ENCODE measurements around the gene FOLR1. TPM values are rescaled to one million over a fixed set of nuclear protein-coding genes. Genes with fewer than 3 reads are reported as not detected.

The FOLR1 gene
- polyA plus RNA-seq, 1 of the 3 experiments (the other 2 are of a cell fraction) = not detected

- H3K27me3 ChIP-seq (ENCODE audit: insufficient read depth) = no peaks in the 10 kb centered on the region; the same call in 1 of the 2 replicates
Observed at GRCh38 chr11:72239313-72239848, 47.4 kb downstream of the FOLR1 start.

GRCh38 chr11:72239849-72240460 lies 48.0 kb downstream of the FOLR1 start:
- Histone ChIP-seq H3F3A (replicated peaks; ENCODE audit: insufficient read depth) (peaks cover 45% of the 10 kb centered on the region), H3K9ac (peak overlapping the region; percentile 50), H3K9me3 (no peaks in the 10 kb centered on the region), H2AFZ (ENCODE audit: low read depth) (no peak overlapping the region), H3K9me2 (no peaks in the 10 kb centered on the region), H3K27me3 (ENCODE audit: insufficient read depth) (no peaks in the 10 kb centered on the region; the same call in 1 of the 2 replicates), H4K20me1 (ENCODE audit: insufficient read depth) (peaks cover 11% of the 10 kb centered on the region; the same call in 1 of the 2 replicates), H3K4me3 (ENCODE audit: low read depth in 2 of 2, low read length in 1 of 2) (peak overlapping the region; percentile 49 to 83), H3K79me2 (ENCODE audit: insufficient read depth) (peaks cover 24% of the 10 kb centered on the region), H3K36me3 (replicated peaks in 1 of 2; ENCODE audit: control insufficient read depth in 1 of 2, insufficient read depth in 2 of 2, low read length in 1 of 2) (peaks cover 10 to 36% of the 10 kb centered on the region in 2 experiments), H3K27ac (ENCODE audit: low read depth in 2 of 2, low read length in 1 of 2) (peak overlapping the region; percentile 64 to 90), H3K4me2 (peak overlapping the region; percentile 75), H3K4me1 (ENCODE audit: control insufficient read depth in 1 of 2, insufficient read depth in 2 of 2, low read depth in 1 of 2, low read length in 1 of 2) (peaks cover 17 to 27% of the 10 kb centered on the region in 2 experiments; a peak in 2 of 4 replicates)
- no peak for TF ChIP-seq EZH2phosphoT487 (IDR thresholded peaks at IDR 0.05; ENCODE audit: borderline replicate concordance, low read depth)
- TF ChIP-seq TAF1 (IDR thresholded peaks at IDR 0.05; ENCODE audit: borderline replicate concordance, low read depth, low read length) = 0 out of 2 replicates have a peak, but pooled peaks have one; percentile 5
- TF ChIP-seq MAX (IDR thresholded peaks at IDR 0.05; ENCODE audit: low read depth) = peak; percentile 91
- 0 out of 2 replicates have a peak, but pooled peaks have one; percentile 19 for TF ChIP-seq SIN3A (IDR thresholded peaks at IDR 0.05; ENCODE audit: borderline replicate concordance, low read depth, low read length)
- WGBS (ENCODE audit: low lambda C conversion rate) = 26% methylated on average over 33 of the region's 69 CpGs
- ChIA-PET POLR2A (interaction anchor here (0.6 to 15.5 kb wide), 17 partner anchors 11 to 194 kb away, joined by 3 to 880 read pairs (median 27); partner anchors contain the start of genes CLPB and INPPL1), CTCF (interaction anchor here (1.0 to 19.7 kb wide), 14 partner anchors 15 to 191 kb away, joined by 3 to 314 read pairs (median 4); partner anchors contain the start of genes CLPB and INPPL1)
- no peak for DNase-seq

More at GRCh38 chr11:72239313-72239848, 47.4 kb downstream of the FOLR1 start:
- H3K36me3 ChIP-seq (replicated peaks in 1 of 2; ENCODE audit: control insufficient read depth in 1 of 2, insufficient read depth in 2 of 2, low read length in 1 of 2) = peaks cover 10 to 40% of the 10 kb centered on the region in 2 experiments
- peak overlapping the region; percentile 50 for H3K9ac ChIP-seq
- H4K20me1 ChIP-seq (ENCODE audit: insufficient read depth) = peaks cover 11% of the 10 kb centered on the region; the same call in 1 of the 2 replicates
- H3K4me1 ChIP-seq (ENCODE audit: control insufficient read depth in 1 of 2, insufficient read depth in 2 of 2, low read depth in 1 of 2, low read length in 1 of 2) = peaks cover 17 to 27% of the 10 kb centered on the region in 2 experiments; a peak in 2 of 4 replicates
- DNase-seq = peak; percentile 72
- H3K4me2 ChIP-seq = peak overlapping the region; percentile 75
- peaks cover 51% of the 10 kb centered on the region for H3F3A ChIP-seq (replicated peaks; ENCODE audit: insufficient read depth)
- ChIA-PET CTCF (interaction anchor here (1.0 to 19.7 kb wide), 9 partner anchors 15 to 192 kb away, joined by 3 to 314 read pairs (median 23); partner anchors contain the start of genes CLPB and INPPL1), POLR2A (interaction anchor here (1.7 to 15.5 kb wide), 9 partner anchors 73 to 190 kb away, joined by 7 to 880 read pairs (median 62); no protein-coding TSS in a partner anchor)
- no peaks in the 10 kb centered on the region for H3K9me2 ChIP-seq
- no peak overlapping the region for H2AFZ ChIP-seq (ENCODE audit: low read depth)
- peak; percentile 37; the same call in 1 of the 2 replicates for TF ChIP-seq JUND (IDR thresholded peaks at IDR 0.05)
- TF ChIP-seq PBX3 (IDR thresholded peaks at IDR 0.05) = peak; percentile 61
- TF ChIP-seq POLR2AphosphoS5 (IDR thresholded peaks at IDR 0.05; ENCODE audit: low read depth, low read length) = 0 out of 2 replicates have a peak, but pooled peaks have one; percentile 57
- no peak for TF ChIP-seq SMC3 (IDR thresholded peaks at IDR 0.05; ENCODE audit: low read depth, low read length)
- peaks cover 24% of the 10 kb centered on the region for H3K79me2 ChIP-seq (ENCODE audit: insufficient read depth)
- H3K27ac ChIP-seq (ENCODE audit: low read depth in 2 of 2, low read length in 1 of 2) = peak overlapping the region; percentile 64 to 90
- H3K4me3 ChIP-seq (ENCODE audit: low read depth in 2 of 2, low read length in 1 of 2) = peak overlapping the region in 1 of 2 experiments; percentile 83; a peak in 3 of 4 replicates
- no peaks in the 10 kb centered on the region for H3K9me3 ChIP-seq
- 23% methylated on average over 18 of the region's 25 CpGs for WGBS (ENCODE audit: low lambda C conversion rate)
